ENCODE data around the gene SOBP.

SOBP gene

DNA sequence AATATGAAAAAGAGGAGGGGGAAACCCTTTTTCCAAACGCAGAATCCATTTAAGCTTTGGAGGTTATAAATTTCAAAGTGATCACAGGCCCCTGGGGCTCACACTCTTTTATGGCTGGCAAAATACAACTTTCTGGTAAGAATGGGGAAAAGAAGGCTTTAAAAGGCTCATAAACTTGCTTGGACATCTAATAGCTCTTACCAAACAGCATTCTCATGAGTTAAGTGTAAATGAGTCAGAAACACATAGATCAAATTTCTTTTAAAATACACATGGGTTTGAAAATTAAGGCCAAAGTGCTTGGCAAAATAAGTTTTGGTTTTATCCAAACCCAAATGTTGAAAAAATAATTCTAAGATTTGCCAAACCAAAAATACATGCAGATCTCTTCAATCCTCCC lies 154.6 kb downstream of the SOBP start:
- no peak for DNase-seq

DNA sequence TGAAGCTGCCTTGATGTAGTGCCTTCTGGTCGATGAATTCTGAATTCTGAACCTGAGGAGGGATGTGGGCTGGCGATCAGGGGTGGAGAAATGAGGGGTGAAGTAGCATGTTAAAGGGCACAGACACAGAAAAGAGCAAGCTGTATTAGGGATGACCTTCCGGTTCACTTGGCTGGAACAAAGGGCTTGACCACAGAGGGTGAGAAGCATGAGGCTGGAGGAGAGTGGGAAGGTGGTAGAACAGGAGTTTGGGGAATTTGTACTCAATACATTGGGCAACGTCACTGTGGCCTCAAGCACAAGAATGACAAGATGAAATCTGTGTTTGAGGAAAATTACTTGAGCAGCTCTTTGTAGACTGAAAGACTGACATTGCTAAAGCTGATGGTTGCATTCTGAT lies 155.8 kb downstream of the SOBP start:
- no peak for DNase-seq

DNA sequence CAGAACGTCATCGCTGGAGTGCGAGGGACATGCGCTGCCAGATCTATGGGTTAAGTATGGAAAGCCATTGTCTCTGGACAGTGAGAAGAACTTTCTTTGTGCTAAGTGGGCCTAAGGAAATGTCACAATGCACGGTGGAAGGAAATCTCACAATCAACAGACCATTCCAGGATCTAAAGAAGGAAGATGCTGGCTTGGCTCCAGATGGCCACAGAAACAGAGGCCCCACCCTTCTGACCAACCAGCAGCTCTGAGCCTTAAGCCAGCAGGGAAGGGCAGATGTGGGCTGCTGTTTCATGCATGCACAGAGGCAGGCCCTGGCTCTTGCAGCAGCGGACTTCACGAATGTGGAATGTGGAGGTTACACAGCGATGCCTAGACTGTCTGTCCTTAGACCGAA lies 156.3 kb downstream of the SOBP start:
- no peak for DNase-seq

DNA sequence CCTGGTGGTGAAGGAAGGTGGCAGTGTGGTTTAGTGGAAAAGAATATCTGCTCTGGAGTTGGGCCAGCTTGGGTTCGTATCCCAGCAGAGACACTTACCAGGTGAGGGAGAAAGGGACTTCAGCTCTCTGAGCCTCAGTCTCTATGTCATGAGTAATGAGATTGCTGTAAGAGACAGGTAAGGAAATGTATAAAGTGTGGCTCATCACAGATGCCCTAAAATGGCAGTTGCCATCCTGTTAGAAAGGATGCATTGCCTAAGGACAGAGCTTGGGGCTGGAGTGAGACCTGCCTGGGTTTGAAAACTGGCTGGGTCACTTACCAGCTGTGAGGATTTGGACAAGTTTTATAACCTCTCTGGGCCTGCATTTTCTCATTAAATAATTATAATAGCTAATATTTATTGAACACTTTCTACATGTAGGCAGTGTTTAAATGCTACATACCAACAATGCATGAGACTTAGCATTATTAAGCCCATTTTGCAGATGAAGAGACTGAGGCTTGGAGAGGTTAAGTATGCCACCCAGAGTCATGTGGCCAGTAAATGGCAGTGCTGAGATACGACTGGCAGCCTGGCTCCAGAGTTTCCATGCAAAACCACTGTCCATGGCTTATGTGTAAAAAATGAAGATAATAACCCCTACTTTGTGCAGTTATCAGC lies 157.0 kb downstream of the SOBP start:
- DNase-seq, result no peak

DNA sequence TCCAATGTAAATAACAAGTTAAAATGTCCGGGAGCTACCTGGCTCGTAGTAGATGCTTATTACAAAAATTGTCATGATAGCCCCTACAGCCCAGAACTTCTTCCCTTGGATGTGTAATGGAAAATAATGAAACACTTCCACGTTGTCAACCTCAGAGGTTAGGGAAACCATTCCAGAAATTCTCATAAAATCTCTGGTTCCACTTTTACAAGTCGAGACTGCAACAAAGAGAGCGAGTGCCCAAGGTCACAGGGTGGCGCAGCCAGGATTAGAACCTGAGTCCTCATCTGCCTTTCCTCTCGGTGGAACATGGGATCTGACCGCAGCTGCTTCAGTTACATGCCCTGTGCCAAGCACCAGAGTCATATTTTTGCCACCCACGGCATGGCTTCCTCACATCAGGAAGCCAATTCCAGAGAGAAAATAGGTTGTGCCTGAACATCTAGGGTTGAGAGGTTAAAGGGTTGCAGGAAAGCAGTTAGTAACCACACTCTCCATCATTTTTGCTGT lies 157.6 kb downstream of the SOBP start:
- no peak for DNase-seq

DNA sequence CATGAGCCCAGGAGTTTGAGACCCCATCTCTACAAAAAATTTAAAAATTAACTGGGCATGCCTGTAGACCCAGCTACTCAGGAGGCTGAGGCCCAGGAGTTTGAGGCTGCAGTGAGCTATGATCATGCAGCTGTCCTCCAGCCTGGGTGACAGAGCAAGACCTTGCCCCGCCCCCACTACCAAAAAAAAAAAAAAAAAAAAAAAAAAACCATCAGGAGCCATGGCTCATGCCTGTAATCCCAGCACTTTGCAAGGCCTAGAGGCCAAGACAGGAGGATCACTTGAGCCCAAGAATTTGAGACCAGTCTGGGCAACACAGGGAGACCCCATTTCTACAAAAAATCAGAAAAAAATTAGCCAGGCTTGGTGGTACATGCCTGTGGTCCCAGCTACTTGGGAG lies 159.1 kb downstream of the SOBP start:
- DNase-seq, result no peak

DNA sequence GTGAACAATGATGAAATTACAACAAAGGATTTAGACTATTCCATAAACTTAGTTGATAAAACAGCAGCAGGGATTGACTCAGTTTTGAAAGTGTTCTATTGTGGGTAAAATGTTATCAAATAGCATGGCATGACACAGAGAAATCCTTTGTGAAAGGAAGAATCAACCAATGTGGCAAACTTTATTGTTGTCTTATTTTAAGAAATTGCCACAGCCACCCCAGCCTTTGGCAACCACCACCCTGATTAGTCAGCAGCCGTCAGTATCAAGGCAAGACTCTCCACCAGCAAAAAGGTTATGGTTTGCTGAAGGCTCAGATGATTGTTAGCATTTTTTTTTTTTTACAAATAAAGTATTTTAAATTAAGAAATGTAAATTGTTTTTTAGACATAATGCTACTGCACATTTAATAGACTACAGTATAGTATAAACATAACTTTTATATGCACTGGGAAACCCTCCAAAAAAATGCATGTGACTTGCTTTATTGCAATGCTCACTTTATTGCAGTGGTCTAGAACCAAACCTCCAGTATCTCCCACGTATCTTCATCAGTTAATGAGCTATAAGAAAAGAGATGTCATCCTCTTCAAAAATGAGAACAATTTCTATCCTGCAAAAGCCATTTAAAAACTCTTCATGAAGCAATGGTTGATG lies 162.7 kb downstream of the SOBP start:
- no peak for DNase-seq

DNA sequence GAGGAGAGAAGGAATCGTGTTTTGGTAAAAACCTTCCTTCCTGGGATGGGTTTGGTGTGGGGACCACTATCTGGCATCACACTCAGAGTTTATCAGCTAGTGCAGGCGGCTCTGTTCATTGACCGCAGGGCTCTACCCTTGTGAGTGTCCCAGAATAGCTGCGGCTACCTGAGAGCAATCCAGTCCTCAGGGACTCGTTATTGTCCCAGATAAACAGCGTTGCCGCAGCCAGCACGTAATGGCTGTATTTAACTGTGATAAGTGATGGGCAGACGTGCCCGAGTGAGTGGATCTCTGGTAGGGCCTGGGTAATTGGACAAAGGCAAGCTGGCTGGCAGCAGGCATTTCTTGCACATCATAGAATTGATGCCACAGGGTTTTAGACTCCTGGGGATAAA lies 163.3 kb downstream of the SOBP start:
- DNase-seq, result no peak

DNA sequence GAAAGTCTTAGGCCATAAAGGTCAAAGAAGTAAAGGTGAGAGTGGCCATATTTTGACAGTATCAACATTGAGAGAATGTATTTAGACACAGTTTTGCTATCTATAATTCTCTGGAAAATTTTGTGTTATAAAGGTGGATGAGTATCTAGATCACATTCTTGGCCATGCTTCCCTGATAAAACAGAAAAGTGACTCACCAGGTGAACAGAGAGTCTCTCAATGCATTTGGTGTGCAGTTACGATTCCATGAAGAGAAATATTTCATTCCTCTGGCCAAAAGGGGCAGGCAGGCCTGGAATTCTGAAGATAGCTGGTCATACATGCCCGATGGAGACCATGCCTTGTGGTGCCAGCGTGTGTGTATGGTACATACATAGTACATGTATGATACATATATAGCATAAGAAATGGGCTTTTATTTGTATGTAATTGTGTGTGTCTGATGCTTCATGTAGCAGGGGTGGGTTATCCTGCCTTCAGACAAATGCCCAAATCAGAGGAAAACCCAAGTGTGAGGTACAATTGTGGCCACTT lies 164.0 kb downstream of the SOBP start:
- DNase-seq, result no peak

DNA sequence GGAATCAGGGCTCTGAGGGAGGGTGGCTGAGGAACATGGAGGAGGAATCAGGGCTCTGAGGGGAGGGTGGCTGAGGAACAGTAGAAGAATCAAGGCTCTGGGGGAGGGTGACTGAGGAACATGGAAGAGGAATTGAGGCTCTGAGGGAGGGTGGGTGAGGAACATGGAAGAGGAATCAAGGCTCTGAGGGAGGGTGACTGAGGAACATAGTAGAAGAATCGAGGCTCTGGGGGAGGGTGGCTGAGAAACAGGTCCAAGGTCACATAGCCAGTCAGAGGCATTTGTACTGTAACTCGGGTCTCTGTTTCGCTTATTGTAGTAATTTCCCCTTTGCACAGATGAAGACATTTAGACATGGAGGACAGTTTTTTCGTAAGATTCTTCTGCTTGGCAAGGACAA lies 164.8 kb downstream of the SOBP start:
- no peak for DNase-seq

DNA sequence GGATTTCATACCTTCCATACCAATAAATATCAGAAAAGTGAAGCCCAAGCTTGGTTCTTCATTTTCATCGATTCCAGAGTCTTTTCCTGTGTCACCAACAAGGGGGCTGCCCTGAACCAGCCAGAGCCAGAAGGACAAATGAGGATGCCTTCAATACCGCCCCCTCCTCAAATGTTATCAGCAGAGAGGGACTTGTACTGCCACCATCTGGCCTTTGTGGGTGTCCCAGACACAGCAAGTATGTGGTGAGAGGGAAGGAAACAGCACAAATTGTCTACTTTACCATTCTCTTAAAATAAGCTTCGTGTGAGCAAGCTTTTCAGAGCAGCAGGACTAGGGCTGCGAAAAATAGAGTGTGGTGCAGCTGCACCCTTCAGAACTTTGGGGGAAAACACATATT lies 165.3 kb downstream of the SOBP start:
- DNase-seq, result no peak

DNA sequence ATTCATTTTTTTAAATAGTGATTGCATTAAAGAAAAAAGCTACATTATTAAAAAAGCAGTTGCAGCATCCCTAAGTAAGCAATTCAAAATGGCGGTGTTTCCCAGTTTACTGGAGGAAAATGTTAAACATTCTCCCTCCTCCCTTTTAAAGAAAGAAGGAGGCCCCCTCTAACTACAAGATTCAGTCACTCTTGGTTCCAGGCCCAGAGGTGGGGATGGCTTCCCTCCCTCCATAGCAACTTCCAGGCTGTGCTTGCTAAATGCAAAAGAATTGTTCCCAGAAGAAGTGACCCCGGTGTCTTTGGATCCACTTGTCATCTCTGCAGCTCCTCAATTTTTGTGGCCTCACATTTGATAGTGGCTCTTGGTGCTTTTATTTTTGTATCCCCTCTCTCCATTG lies 165.9 kb downstream of the SOBP start:
- no peak for DNase-seq

DNA sequence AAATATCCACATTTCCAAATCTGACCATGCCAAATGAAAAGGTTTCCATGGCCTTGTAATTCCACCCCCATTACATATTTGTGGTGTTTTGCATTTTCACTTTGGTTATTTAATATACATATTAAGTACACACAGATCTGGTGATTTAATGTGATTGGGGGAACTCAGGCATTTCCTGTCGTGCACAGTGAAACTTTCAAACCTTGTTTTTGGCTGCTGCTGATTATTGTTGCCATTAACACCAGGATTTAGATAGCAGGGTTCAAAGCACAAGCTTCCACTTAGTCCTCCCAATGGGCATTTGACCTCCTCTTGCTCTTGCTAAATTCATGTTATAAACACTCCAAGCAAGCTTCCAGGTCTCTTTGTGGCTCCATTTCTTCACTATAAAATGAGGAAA lies 166.5 kb downstream of the SOBP start:
- DNase-seq, result no peak

DNA sequence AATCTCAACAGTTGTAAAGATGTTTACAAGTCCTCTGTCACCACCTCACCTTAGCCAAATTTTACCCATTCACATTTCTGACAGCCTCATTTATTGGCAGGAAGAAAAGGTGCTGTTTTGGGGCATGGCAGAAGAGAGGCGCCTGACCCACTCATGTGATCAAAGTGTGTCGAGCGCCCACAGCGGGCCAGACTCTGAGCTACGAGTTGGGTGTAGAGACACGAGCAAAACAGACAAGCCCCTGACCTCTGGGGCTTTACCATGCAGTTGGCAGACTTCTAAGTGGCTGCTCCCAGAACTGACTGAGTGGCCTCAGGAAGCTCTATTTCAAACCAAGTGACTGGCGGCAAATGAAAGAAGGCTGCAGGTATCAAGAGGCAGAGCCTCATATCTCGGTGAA lies 167.0 kb downstream of the SOBP start:
- no peak for DNase-seq

DNA sequence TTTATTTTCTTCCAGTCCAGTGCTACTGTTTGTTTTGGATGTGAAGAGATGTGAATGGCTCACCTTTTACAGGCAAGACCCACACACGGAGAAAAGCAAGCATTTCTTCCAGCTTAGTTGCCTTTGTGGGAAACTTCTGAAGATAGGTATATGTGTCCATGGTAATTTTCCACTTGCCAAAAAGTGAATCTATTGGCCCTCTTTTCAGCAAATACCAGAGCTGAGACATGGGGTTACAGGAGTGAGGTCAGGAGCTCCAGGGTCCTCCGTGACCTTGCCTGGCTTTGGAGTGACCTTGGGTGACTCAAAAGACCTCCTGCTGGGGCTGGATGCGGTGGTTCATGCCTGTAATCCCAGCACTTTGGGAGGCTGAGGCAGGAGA lies 167.4 kb downstream of the SOBP start:
- DNase-seq, result no peak

DNA sequence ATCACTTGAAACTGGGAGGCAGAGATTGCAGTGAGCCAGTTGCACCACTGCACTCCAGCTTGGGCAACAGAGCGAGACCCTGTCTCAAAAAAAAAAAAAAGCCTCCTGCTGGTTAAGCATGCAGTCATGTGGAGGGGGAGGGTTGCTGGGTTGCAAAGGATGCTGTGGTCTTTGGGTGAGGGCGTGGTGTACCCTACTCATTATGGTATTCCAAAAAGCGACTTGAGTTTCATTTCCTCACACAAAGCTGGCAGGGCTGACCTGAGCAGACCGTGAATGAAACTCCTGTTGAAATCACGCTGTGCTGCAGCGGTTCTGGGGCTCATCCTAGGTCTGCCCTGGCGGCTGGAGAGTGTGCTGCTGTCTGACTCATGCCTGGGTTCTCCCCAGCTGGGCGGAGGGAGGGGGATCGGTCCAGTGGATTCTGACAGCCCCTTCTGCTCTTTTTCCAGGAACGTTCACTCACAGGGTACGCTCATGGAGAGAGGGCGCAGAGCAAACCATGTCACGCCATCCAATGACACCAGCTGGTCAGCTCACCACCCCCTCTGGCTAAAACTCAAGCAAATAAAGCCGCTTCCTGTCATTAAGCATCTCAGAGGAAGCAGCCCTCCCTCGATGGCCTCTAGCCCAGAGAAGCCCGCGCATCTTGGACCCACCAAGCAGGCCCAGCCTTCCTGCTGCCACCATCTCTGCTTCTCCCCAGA lies 168.0 kb downstream of the SOBP start:
- peak; percentile 50 to 82 for DNase-seq

DNA sequence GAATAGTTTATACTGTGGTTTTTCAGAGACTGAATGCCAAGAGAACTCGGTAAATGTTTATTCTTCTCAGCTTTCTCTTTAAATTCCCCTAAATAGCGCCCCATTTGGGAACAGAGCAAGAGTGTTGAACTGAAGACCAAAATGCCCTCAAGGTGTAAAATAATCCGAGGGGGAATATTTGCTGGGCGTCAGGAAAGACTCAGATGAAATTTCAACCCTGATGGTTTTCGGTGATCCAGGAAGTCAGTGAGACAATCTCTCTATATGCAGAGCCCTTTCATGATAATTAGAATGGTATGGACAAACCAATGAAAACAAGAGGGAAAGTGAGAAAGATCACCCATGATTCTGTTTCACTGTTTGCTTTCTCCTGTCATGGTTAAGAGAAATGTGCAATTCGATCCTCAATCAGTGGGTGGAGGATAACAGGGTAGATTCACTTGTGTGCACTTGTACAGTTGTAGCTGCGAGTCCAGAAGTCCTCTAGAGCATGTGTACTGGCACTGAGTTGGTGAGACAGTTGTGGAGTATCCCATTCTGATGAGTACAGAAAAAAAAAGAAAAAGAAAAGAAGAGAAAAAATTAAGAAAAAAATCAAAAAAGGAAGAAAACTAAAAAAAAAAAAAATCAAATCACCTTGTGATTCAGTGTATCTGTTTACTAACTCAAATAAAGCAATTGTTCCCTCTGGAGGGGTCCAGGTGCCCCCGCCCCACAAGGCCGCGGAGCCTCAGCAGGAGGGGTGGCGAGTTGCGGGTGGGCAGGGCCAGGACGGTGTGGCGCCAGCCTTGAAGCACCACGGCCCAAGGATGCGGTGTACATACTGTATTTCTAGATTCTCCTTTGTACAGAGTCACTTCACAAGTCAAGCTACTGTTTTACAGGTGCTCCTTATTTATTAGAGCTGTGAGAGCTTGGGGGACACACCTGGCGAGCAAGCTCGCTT lies 169.3 kb downstream of the SOBP start:
- DNase-seq, result no peak

DNA sequence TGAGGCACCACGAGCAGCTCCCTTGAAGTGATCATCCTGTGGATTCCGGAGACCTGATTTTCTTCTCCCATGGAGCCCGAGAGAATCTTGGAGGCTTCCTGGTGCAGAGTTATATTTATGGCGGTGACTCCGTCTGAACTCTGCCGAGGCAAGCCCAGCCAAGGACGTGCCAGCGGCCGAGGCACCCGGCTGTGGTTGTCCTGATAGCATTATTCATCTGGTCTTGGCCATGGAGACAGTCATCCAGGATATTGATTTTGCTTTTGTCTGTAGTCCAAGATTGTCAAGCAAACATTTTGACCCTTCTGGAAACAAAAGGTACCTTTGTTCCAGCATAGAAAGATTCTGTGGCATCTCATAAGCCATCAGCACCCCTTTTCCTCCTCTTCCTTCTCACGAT lies 170.9 kb downstream of the SOBP start:
- no peak for DNase-seq

DNA sequence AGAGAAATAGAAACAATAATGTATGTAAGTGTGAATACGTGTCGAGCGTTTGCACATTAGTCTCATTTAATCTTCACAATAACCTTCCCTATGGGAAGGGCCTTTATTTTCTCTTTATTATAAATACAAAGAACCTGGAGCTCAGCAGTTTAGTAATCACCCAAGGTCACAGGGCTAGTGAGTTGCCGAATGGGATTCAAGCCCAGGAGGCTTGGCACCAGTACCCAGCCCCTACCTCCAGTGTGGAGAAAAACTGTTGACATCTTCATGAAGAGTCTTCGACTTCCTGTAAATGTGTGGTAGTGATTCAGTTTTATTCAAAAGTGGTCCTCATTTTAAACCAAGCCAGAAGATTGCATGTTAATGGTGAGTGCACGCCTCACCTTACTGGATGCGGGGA lies 171.4 kb downstream of the SOBP start:
- no peak for DNase-seq

DNA sequence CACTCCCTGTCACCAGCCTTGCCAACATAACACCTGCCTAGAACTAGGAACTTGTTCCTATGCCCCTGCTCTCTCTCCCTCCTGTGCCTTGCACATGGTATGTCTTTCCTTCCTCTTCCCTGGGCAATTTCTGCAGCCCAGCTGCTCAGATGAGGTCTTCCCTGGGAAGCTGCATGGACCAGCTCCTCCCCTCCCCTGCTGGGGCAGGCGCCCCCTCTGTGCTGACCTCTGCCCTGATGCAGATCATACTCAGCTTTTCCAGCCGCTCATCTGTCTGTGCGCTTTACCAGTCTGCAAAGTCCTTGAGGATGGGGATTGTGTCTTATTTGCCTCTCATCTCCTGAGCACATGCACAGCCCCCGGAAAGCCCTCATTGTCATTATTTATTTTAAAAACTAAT lies 172.4 kb downstream of the SOBP start:
- no peak for DNase-seq

DNA sequence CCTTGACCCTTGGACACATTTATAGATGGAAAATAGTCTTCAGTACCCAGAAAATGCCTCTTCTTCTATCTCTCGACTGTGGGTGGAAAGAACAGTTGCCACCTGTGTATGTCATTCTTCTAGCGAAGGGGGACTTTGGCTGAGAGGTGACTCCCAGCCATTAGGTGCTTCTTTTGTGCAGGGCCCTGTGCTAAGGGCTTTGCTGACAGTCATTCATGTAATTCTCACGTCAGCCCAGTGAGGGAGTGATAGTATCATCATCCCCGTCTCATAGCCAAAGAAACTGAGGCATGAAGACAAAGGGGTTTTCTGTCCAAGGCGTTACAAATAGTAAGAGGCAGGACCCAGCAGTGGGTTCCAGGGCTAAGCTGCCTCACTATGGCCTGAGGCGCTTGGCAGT lies 173.4 kb downstream of the SOBP start:
- DNase-seq, result no peak

DNA sequence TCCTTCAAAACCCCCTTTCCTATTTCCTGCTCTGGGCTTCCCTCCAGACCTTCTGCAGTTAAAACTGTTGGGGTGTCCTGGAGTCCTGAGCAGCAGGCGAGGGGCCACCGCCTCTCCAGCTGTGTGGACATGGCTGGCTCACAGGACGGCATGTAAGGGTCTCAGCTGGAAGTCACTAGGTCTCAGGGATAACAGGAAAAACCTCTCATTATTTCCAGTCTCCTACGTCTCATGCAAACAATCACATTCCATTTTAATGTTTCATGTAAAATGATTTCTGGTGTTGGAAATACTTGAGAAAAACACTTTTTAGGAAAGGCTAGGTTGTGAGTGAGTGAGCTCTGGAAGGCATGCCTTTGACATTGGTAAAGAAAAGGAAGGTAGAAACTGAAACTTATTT lies 175.5 kb downstream of the SOBP start:
- DNase-seq, result no peak
